SKM-1 treated with dmso at 0.1 percent for 144 hours (cell line): Measurements from ENCODE around the gene KLHL3.
"Not testable (repeated sequence)": the region's sequence is repeated elsewhere in the genome, so short reads cannot be mapped to it uniquely, and the experiment has no call there.

Experiments used
- DNase-seq: peaks from one replicate; lab custom pipeline; 2025; ENCODE audit not compliant: unreplicated experiment; lab: John Stamatoyannopoulos, UW

The KLHL3 gene

DNA sequence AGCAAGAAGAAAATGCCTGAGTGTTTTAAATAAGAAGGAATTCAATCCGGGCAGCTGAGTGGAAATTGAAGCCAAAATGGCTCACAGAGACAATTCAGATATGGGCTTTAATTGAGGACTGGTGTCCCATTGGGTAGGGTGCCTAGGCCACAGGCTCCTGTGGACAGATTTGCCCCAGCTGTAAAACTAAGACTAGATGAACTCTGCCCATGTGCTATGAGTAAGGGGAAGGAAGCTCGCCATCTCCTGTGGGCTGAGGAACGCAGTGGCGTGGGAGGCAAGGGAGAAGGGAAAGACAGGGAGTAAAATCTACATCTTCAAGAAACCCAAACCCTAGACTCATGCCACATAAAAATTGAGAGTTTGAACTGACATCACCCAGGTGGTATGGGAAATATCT, 66.1 kb downstream of the KLHL3 start:
- DNase-seq = no peak

DNA sequence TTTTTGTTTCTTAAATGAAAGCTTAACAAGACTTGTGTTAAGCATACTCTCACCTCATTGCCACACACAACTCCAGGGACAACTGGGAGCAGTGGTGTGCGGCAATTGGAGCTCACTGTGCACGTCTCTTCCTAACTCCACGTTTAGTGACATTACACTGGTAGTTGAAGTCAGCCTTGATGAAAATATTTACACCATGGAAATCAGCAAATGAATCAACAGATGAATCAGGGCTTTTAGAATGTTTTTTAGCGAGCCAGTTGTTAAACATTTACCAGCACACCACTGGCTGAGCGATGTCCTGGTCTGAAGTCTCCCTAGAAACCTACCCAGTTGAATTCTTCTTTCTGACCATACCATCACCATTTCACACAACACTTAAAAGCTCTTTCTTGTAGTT, 67.3 kb downstream of the KLHL3 start:
- no peak for DNase-seq

DNA sequence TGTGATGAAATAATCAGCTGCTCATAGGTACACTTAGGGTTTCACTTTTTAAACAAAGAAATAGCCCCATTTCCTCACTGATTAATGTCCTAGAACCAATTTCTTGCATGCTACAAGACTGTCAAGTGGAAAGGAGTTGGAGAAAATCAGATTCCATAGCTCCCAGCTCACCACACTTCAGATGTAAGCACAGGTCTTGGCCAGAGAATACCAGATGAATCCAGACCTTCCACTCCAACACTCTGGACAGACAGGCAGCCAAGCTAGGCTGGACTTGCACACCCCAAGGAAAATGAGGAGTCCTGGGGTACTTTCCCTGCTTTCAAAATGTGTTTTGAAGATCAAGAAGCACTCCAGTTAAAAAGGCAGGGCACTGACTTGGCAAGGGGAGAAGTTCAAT, 68.5 kb downstream of the KLHL3 start:
- DNase-seq = no peak

GRCh38 chr5:137666901-137667300, 69.0 kb downstream of the KLHL3 start:
- DNase-seq = no peak

DNA sequence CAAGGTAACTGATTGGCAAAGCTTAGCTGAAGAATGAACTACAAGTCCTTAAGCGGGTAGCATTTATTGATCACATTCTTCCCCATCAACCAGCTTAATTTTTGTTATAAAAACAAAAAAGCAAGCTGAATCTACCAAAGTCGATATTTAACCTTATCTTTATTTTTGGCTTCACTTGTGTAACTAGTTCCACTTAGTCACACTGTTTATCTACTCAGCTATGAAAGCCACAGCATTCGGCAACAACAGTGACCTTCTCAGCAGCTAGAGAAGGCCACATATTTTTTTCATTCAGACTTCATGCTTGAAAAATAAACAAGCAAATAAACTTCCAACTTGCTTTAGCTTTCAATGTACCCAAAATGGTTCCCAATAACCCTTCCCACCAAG, 69.4 kb downstream of the KLHL3 start:
- DNase-seq = peak; percentile 31

DNA sequence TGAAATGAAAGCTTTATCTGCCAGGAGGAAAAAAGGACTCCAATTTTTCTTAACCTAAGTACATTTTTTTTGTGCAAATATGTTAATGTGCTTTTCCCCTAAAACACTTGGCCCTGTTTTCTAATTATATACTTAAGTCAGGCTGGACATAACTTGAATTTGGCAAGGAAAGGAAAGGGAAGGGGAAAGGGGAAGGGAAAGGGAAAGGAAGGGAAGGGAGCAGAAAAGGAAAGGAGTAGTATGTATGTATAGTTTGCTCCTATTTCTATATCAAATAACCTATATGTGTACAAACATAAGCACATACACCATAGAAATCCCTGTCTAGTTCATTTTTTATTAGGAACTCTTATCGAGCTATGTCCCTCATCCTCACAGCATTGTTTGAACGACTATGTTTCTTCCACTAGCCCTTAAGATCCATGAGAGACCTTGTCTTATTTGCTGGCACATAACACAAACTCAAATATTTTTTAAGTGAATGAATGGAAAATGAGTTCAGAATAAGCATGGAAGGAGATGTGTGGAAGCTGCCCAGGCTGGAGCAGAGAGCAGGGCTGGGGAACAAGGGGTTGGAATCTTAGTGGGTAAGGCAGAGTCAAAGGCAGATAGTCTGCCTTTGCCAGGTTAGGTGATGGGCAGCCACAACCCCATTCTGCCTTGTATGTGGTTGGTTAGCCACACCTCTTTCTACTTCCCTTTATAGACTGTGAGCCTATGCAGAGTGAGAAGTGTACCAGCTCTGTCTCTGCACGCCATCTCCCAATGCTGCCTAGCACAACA, 70.0 kb downstream of the KLHL3 start:
- peak; percentile 64 for DNase-seq

DNA sequence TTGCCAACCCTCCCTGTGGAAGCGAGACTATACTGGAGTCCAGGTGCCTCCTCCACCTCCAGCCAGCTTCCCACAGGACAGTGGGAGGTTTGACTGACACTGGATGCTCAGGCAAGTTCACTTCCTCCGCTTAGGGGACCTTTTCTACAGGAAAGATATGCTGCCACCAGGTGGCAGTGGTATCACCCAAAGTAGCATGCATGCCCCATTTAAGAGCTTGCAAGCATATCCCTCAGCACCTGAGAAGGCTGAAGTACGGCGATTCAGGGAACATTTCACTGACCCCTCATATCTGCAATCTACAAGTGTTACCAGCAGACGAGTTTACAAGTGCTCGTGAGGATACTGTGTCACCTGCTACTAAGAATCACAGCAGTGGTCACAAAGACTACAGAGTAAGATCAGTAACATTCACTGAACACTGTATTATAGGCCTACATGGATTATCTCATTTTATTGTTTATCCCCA, 75.5 kb downstream of the KLHL3 start:
- DNase-seq = peak; percentile 58

DNA sequence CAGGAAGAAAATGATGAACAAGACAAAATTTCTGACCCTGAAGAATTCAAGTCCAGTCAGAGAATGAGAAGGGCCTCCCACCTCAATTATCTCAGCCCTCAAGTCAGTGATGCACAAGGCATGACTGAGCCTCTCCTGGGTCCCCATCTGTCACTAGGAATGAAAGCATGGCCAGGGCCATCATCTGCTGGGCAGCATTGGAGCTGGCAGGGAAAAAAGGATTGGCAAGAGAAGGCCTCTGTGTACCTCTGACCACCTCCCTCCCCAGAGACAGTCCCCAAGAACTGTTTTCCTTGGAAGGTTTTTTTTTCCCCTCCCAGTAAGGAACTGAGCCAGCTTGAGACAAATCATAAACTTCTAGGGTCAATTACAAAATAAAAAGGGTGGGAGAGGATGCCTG, 76.7 kb downstream of the KLHL3 start:
- DNase-seq = no peak

- no peak for DNase-seq
These were observed 77.6 kb downstream of the KLHL3 start for GRCh38 chr5:137658324-137658723.

DNA sequence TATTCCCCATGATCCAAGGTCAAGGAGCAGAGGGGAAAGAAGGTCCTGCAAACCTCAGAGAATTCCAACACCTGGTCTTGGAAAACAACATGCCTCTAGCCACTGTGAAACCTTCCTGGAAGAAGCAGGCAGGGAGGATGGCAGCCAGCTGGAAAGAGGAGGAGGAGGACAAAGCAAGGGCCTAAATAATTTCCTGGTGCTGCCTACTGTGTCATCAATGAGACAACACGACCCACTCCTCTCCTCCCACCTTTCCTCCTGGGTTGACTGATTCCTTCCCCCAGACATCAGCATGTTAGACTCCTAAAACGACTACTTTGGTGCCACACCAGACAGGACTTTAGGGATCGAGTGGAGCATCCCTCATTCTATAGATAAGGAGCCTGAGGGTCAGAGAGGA, 78.8 kb downstream of the KLHL3 start:
- no peak for DNase-seq

DNA sequence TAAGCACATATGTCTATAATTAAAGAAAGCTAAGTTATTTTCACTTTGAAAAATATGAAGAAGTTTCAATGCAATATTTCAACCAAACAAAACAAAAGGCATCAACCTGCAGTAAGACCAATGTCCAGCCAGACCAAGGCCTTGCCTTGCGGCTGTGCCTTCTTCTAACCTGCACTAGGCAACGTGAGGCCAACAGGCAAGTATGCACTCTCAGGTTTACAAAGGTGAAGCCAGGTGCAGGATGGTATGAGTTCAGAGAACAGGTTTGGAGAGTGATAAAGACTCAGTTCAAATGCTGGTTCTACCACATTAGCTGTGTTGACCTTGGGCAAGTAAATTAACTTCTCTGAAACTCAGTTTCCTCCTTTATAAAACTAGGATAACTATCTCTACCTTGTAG, 79.3 kb downstream of the KLHL3 start:
- no peak for DNase-seq

DNA sequence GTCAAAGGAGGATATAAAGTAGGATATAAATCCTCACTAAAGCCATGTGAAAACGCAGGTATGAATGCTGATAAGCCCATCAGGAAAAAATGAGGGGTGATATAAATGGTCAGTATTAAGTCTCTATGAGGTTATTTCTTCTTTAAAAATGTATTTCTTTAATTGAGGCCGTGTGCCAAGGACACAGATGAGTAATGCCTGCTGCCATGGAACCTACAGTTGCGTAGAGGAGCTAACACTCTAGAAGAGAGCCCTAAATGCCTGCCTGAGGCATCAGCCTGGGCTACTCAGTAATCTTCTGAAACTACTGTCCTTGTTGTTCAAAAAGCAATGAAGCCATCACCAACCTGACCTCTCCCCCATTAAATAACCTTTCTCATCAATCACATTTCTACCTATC, 84.9 kb downstream of the KLHL3 start:
- no peak for DNase-seq

DNA sequence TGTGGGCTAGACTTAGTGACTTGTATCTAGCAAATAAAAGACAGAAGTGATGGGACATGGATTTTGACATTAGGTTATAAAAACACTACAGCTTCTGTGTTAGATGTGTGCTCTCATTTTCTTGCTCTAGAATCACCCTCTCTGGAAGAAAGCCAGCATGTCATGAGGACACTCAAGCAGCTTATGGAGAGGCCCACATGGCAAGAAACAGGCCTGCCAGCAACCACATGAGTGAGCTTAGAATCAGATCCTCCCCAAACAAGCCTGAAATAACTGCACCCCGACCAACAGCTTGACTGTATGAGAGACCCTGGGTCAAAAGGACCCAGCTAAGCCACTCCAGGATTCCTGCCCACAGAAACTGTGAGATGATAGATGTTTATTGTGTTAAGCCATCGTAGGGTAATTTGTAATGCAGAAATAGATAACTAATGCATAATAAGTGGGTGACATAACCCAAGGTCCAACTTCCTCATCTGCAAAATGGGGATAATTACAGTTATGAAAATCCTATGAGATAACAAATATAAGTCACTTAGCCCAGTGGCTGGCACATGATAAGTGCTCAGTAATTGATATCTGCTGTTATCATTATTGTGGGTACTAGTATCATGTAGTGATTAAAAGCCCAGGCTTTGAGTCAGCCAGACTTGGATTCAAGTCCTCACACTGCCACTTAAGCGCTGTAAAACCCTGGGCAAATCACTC, 86.5 kb downstream of the KLHL3 start:
- no peak for DNase-seq

DNA sequence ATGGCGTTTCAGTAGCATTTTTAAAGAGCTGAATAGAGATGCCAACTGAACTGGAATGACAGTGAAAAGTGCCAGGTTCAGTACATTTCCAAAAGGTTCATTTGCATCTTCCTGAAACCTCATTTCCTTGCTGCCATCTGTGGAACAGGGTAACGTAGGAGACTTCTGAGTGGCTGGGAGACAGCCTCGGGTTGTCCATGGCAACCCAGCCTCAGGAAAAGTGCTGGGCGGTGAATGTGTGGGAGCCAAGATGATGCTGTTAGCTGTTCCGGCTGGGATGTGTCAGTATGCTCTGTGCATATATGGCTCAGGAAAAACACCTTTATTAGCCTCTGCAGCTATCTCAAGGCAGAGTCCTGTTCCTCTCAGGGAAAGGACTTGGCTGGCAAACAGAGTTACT, 87.5 kb downstream of the KLHL3 start:
- DNase-seq = no peak

- no peak for DNase-seq
These were observed 88.5 kb downstream of the KLHL3 start for GRCh38 chr5:137647401-137647800.

DNA sequence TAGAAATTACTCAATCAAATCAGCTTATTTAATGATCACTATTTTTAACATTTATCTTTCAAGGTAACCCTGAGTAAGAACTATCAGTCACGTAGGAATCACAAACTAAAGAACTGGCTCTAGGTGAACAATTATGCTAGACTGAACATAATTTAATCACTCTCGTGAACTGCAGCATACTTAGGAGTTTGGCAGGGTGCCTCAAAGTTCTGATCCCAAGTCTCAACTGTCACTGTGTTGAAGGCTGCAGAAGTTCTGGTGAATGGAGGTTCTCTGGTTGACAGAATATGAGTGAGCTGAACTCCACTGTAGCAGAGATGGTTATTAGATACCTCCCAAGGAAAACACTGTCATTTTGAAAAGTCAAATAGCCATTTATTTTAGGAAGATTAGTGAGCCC, 89.1 kb downstream of the KLHL3 start:
- no peak for DNase-seq

- not testable (repeated sequence) for DNase-seq
These were observed 92.8 kb downstream of the KLHL3 start for GRCh38 chr5:137643081-137643480.

GRCh38 chr5:137642091-137642490, 93.8 kb downstream of the KLHL3 start:
- DNase-seq = no peak

GRCh38 chr5:137641148-137641547, 94.7 kb downstream of the KLHL3 start:
- DNase-seq = no peak

DNA sequence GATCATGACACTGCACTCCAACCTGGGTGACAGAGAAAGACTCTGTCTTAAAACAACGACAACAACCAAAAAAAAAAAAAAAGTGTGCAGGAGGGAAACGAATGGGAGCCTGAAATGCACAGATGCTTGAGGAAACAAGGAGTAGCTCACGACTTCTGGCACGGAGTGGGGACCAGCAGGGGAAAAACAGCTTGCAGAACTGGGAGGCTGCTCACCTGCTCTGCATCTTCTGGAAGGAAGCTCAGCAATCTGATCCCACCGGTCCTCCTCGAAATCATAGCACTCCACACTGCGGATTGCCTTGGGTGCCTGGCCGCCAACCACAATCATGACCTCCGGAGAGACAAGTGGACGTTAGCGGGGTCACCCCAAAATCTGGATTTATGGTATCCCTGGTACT, 96.2 kb downstream of the KLHL3 start:
- no peak for DNase-seq

- no peak for DNase-seq
These were observed 97.0 kb downstream of the KLHL3 start for GRCh38 chr5:137638841-137639240.

GRCh38 chr5:137636830-137637714, 98.8 kb downstream of the KLHL3 start:
- no peak for DNase-seq
